ENCODE results near the gene GNG8. TPM values are rescaled to one million over a fixed set of nuclear protein-coding genes. Genes with fewer than 3 reads are reported as not detected.
A peak's percentile ranks its signal among the peaks of the same experiment; 100 is the strongest.

Gene GNG8
- total and polyA plus RNA-seq, 10 of the 15 experiments (the other 5 are each of a cell fraction or from before 2014, with no cell fraction given), result 1.2 to 6.6 (median 2.7) TPM; not detected in 6

GRCh38 chr19:46614114-46614722 is 21.8 kb downstream of the GNG8 start (continued):
- TF ChIP-seq TAF1 (IDR thresholded peaks at IDR 0.05; ENCODE audit: borderline replicate concordance, low read depth, low read length), result no peak
- no peak for TF ChIP-seq SIX5 (IDR thresholded peaks at IDR 0.05; ENCODE audit: low read depth, low read length, severe bottlenecking)
- TF ChIP-seq RB1 (IDR thresholded peaks at IDR 0.05; ENCODE audit: borderline replicate concordance), result 0 out of 2 replicates have a peak, but pooled peaks have one; percentile 28
- TF ChIP-seq RAD21 (IDR thresholded peaks at IDR 0.05; ENCODE audit: insufficient read depth, low read depth, low read length), result peak; percentile 94
- TF ChIP-seq YY1 (IDR thresholded peaks at IDR 0.05; ENCODE audit: low read depth, low read length), result peak; percentile 70
- TF ChIP-seq SMARCA5 (IDR thresholded peaks at IDR 0.05), result peak; percentile 50; the same call in 1 of the 2 replicates
- peak; percentile 88 to 92 (median 89) for TF ChIP-seq CTCF (IDR thresholded peaks at IDR 0.05 in 2 of 3, conservative IDR thresholded peaks at IDR 0.05 in 1 of 3; ENCODE audit: control insufficient read depth in 2 of 3, extremely low read depth in 1 of 3, insufficient read depth in 1 of 3, low read depth in 3 of 3, low read length in 3 of 3)
- no peak for TF ChIP-seq POLR2A (IDR thresholded peaks at IDR 0.05; ENCODE audit: low read depth, low read length)
- no peak for TF ChIP-seq RUNX3 (IDR thresholded peaks at IDR 0.05; ENCODE audit: low read length)
- no peak for TF ChIP-seq ZBTB40 (IDR thresholded peaks at IDR 0.05; ENCODE audit: borderline replicate concordance)
- TF ChIP-seq STAT1 (conservative IDR thresholded peaks at IDR 0.05), result no peak
- no peak for TF ChIP-seq ZBED1 (IDR thresholded peaks at IDR 0.05; ENCODE audit: borderline replicate concordance)
- no peak for TF ChIP-seq RAD51 (IDR thresholded peaks at IDR 0.05)
- no peak for TF ChIP-seq JUND (IDR thresholded peaks at IDR 0.05; ENCODE audit: low read depth, low read length)
- TF ChIP-seq ZNF217 (IDR thresholded peaks at IDR 0.05), result no peak
- TF ChIP-seq GABPA (IDR thresholded peaks at IDR 0.05; ENCODE audit: low read depth), result no peak
- TF ChIP-seq IKZF2 (IDR thresholded peaks at IDR 0.05), result 0 out of 4 replicates have a peak, but pooled peaks of 1 of the 2 experiments have one; percentile 14
- no peak for TF ChIP-seq FOS (IDR thresholded peaks at IDR 0.05; ENCODE audit: borderline replicate concordance, extremely low read depth, insufficient read length)
- no peak for TF ChIP-seq PRDM15 (CRISPR knock-in tag; IDR thresholded peaks at IDR 0.05)
- TF ChIP-seq ZNF622 (IDR thresholded peaks at IDR 0.05), result no peak
- peak; percentile 68; the same call in 1 of the 2 replicates for TF ChIP-seq IKZF1 (conservative IDR thresholded peaks at IDR 0.05)
- no peak for TF ChIP-seq WRNIP1 (IDR thresholded peaks at IDR 0.05; ENCODE audit: borderline replicate concordance, low read depth, low read length)
- TF ChIP-seq HDAC2 (IDR thresholded peaks at IDR 0.05), result no peak
- TF ChIP-seq EED (IDR thresholded peaks at IDR 0.05; ENCODE audit: low read depth), result peak; percentile 50; the same call in 1 of the 2 replicates
